Measurements from ENCODE around the gene UBL3. TPM values are rescaled to one million over a fixed set of nuclear protein-coding genes. Genes with fewer than 3 reads are reported as not detected.
A peak's percentile ranks its signal among the peaks of the same experiment; 100 is the strongest.

Gene UBL3
- total RNA-seq, 1 donor from 2014 or later, result 17.9 TPM

GRCh38 chr13:29758531-29759114, 91.8 kb downstream of the UBL3 start:
- Mint-ChIP-seq H3K4me1 (peaks cover 40% of the 10 kb centered on the region), H3K27me3 (no peaks in the 10 kb centered on the region), H3K27ac (peak overlapping the region; percentile 54), H3K36me3 (ENCODE audit: low read depth) (peaks cover 4% of the 10 kb centered on the region), H3K9me3 (peaks cover 3% of the 10 kb centered on the region), H3K4me3 (peak overlapping the region; percentile 45)
- intact Hi-C loops (cut with micrococcal nuclease), result no loop called here
- CTCF ChIA-PET, result interaction anchor here (4.0 kb wide), 1 partner anchor 12 kb away, joined by 21 read pairs; no protein-coding TSS in a partner anchor
- POLR2A ChIA-PET, result no interaction called here
- TF ChIP-seq CTCF (IDR thresholded peaks at IDR 0.05), result no peak
- DNase-seq (peak; percentile 22), ATAC-seq (ENCODE audit: low read depth) (peak; percentile 84)

DNA sequence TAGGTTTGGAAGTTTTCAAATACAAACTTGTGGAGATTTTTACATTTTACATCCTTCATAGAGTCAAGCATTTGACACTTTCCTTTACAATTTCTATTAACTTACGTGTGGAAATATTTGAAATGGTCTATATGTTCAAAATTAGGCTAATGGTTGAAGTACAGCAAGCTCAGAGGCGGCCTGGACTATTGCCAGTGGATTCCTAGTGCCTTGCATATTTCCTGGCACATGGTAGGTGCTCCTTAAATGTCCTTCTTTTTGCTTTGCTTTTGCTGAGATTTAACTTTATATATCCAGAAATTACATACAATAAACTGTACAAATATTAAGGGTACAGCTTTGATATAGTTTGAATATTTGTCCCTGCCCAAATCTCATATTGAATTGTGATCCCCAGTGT, 93.9 kb downstream of the UBL3 start:
- Mint-ChIP-seq H3K36me3 (ENCODE audit: low read depth) (no peaks in the 10 kb centered on the region), H3K4me3 (no peak overlapping the region), H3K9me3 (peaks cover 3% of the 10 kb centered on the region), H3K27me3 (no peaks in the 10 kb centered on the region), H3K4me1 (peaks cover 34% of the 10 kb centered on the region), H3K27ac (no peak overlapping the region)
- no peak for DNase-seq
- intact Hi-C loops (cut with micrococcal nuclease), result no loop called here
- ChIA-PET POLR2A (no interaction called here), CTCF (no interaction called here)
- ATAC-seq (ENCODE audit: low read depth), result no peak
- no peak for TF ChIP-seq CTCF (IDR thresholded peaks at IDR 0.05)

DNA sequence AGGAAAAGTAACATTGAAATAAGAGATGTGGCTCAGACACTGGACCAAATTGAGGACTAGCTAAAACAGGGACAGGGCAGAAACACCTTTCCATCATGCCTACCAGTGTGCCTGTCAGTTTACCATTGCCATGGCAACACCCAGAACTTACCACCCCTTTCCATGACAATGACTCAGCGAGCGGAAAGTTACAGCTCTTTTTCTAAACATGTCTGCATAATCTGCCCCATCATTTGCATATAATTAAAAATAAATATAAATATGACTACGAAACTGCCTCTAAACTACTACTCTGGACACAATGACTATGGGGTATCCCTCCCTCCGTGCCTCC, 96.0 kb downstream of the UBL3 start:
- CTCF ChIA-PET, result no interaction called here
- intact Hi-C loops (cut with micrococcal nuclease), result no loop called here
- Mint-ChIP-seq H3K4me3 (no peak overlapping the region), H3K9me3 (no peaks in the 10 kb centered on the region), H3K36me3 (ENCODE audit: low read depth) (no peaks in the 10 kb centered on the region), H3K27ac (no peak overlapping the region), H3K27me3 (peaks cover 5% of the 10 kb centered on the region), H3K4me1 (peaks cover 17% of the 10 kb centered on the region)
- ATAC-seq (ENCODE audit: low read depth), result no peak
- TF ChIP-seq CTCF (IDR thresholded peaks at IDR 0.05), result no peak
- no peak for DNase-seq
- POLR2A ChIA-PET, result no interaction called here

GRCh38 chr13:29753618-29754472, 96.6 kb downstream of the UBL3 start:
- no peak overlapping the region for H3K27ac Mint-ChIP-seq
- no peaks in the 10 kb centered on the region for H3K36me3 Mint-ChIP-seq (ENCODE audit: low read depth)
- H3K4me3 Mint-ChIP-seq, result no peak overlapping the region
- DNase-seq, result no peak
- POLR2A ChIA-PET, result no interaction called here
- no peak for TF ChIP-seq CTCF (IDR thresholded peaks at IDR 0.05)
- peaks cover 5% of the 10 kb centered on the region for H3K27me3 Mint-ChIP-seq
- H3K4me1 Mint-ChIP-seq, result peaks cover 11% of the 10 kb centered on the region
- H3K9me3 Mint-ChIP-seq, result no peaks in the 10 kb centered on the region
- ATAC-seq (ENCODE audit: low read depth), result no peak
- CTCF ChIA-PET, result no interaction called here
- intact Hi-C loops (cut with micrococcal nuclease), result no loop called here

- no peak overlapping the region for H3K4me3 Mint-ChIP-seq
- peaks cover 5% of the 10 kb centered on the region for H3K27me3 Mint-ChIP-seq
- H3K27ac Mint-ChIP-seq, result no peak overlapping the region
- ATAC-seq (ENCODE audit: low read depth), result no peak
- H3K36me3 Mint-ChIP-seq (ENCODE audit: low read depth), result no peaks in the 10 kb centered on the region
- peaks cover 6% of the 10 kb centered on the region for H3K4me1 Mint-ChIP-seq
- H3K9me3 Mint-ChIP-seq, result no peaks in the 10 kb centered on the region
- intact Hi-C loops (cut with micrococcal nuclease), result no loop called here
- DNase-seq, result no peak
- TF ChIP-seq CTCF (IDR thresholded peaks at IDR 0.05), result no peak
- ChIA-PET CTCF (no interaction called here), POLR2A (no interaction called here)
Measured at GRCh38 chr13:29752175-29752574, 98.2 kb downstream of the UBL3 start.

Data from activated B cell treated with CpG ODN at 0.5 μM for 24 hours (primary cell).